Measurements from ENCODE around the gene EIF4G3.

DNA sequence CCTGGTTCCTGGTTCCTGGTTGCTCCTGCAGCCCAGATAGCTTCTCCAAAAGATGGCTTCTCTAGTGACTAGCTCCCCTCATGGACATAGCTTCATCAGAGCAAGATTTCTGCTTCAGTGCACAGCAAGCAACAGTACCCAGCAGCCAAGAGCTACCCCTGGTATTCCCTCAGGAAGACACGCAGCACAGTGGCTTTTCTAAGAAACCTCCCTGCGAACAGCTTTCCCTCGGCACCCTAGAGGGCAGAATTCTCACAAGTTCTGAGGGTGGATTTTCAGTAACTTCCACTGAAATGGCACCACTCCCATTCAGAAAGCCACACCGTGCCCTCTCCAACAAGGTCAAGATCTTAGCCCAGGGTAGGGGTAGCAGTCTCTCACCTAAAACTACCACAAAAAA lies 128.2 kb downstream of the EIF4G3 start:
- TF ChIP-seq POLR2A (IDR thresholded peaks at IDR 0.05) (no peak), EP300 (IDR thresholded peaks at IDR 0.05) (no peak)
- TF ChIP-seq, protein P1, sequence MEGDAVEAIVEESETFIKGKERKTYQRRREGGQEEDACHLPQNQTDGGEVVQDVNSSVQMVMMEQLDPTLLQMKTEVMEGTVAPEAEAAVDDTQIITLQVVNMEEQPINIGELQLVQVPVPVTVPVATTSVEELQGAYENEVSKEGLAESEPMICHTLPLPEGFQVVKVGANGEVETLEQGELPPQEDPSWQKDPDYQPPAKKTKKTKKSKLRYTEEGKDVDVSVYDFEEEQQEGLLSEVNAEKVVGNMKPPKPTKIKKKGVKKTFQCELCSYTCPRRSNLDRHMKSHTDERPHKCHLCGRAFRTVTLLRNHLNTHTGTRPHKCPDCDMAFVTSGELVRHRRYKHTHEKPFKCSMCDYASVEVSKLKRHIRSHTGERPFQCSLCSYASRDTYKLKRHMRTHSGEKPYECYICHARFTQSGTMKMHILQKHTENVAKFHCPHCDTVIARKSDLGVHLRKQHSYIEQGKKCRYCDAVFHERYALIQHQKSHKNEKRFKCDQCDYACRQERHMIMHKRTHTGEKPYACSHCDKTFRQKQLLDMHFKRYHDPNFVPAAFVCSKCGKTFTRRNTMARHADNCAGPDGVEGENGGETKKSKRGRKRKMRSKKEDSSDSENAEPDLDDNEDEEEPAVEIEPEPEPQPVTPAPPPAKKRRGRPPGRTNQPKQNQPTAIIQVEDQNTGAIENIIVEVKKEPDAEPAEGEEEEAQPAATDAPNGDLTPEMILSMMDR (IDR thresholded peaks at IDR 0.05) = no peak
